A549 (cell line): ENCODE measurements around the gene CNTNAP5. TPM values are rescaled to one million over a fixed set of nuclear protein-coding genes. Genes with fewer than 3 reads are reported as not detected.

Experiments
- ATAC-seq, 2 experiments: fragments of 200-7000 bp in 1 of 2; fragments of >200 bp in 1 of 2; cut with Nextera tagmentation in 1 of 2; cut with Tn5 transposase in 1 of 2; 3 replicates each; pipeline versions ENCODE4 v1.8.0 to v1.9.1; 2018 to 2020; ENCODE audit warnings: mild to moderate bottlenecking in 1 of 2, moderate library complexity in 1 of 2
- CTCF ChIA-PET: fragments of 300-600 bp; sonication (Branson Sonifier 250); formaldehyde crosslinking; extraction: SDS; loops from one replicate; lab custom pipeline; 2021; ENCODE audit warnings: antibody characterized with exemption, inconsistent platforms; lab: Yijun Ruan, JAX
- POLR2A ChIA-PET: fragments of 350-600 bp; formaldehyde crosslinking; extraction: SDS; loops from one replicate; lab custom pipeline; 2021; ENCODE audit warnings: antibody characterized with exemption, inconsistent platforms; lab: Yijun Ruan, JAX
- DNase-seq, 2 experiments: peaks; one replicate each; pipeline versions ENCODE4 v3.0.0 to v3.0.0-alpha.2; 2011 to 2016; ENCODE audit warnings: low read depth in 1 of 2, low spot score in 1 of 2
- FAIRE-seq: peaks from 2 replicates; lab custom pipeline; 2011; peaks lifted over from hg19 to GRCh38; lab: Jason Lieb, UNC
- H3K27ac ChIP-seq, 2 experiments: fragments of >200 bp; sonication (Bioruptor Twin); formaldehyde crosslinking; 3 replicates each; pipeline ENCODE4 v1.5.1; 2016 to 2017
- H3K4me1 ChIP-seq: fragments of >200 bp; sonication (Bioruptor Twin); formaldehyde crosslinking; 3 replicates; pipeline ENCODE4 v1.6.1; 2016
- H3K4me2 ChIP-seq: fragments of >200 bp; sonication (Bioruptor Twin); formaldehyde crosslinking; 3 replicates; pipeline ENCODE4 v1.6.1; 2016
- H3K4me3 ChIP-seq: fragments of >200 bp; sonication (Bioruptor Twin); formaldehyde crosslinking; 3 replicates; pipeline ENCODE4 v1.5.1; 2016
- H3K9me3 ChIP-seq: fragments of >200 bp; sonication (Bioruptor Twin); formaldehyde crosslinking; 3 replicates; pipeline ENCODE4 v1.6.1; 2016
- ATOH8 ChIP-seq: fragments of 250-450 bp; sonication (Bioruptor Pico); IDR thresholded peaks from 2 replicates; pipeline ENCODE4 v1.5.0; 2020; ENCODE audit warnings: low read depth, mild to moderate bottlenecking, moderate library complexity
- BHLHE40 ChIP-seq: IDR thresholded peaks from 2 replicates; pipeline ENCODE4 v1.6.1; 2012; ENCODE audit warnings: low read depth, low read length, inconsistent platforms
- CEBPB ChIP-seq, 2 experiments: fragments of >200 bp in 1 of 2; sonication (Bioruptor Twin) in 1 of 2; formaldehyde crosslinking in 1 of 2; IDR thresholded peaks; 2 replicates each; pipeline ENCODE4 v1.6.1; 2012 to 2016
- CHD2 ChIP-seq: fragments of 150-350 bp; IDR thresholded peaks from 2 replicates; pipeline ENCODE4 v1.6.1; 2014; ENCODE audit warnings: low read length; ENCODE audit not compliant: partially characterized antibody
- CTCF ChIP-seq: fragments of >200 bp; sonication (Bioruptor Twin); formaldehyde crosslinking; IDR thresholded peaks from 3 replicates; pipeline ENCODE4 v1.5.1; 2016
- EHMT2 ChIP-seq: fragments of 200-600 bp; sonication (generic); IDR thresholded peaks from 2 replicates; pipeline ENCODE4 v1.6.1; 2016; ENCODE audit warnings: antibody characterized with exemption, low read depth, mild to moderate bottlenecking, moderate library complexity
- ESRRA ChIP-seq: fragments of 150-350 bp; IDR thresholded peaks from 2 replicates; pipeline ENCODE4 v1.6.1; 2014; ENCODE audit warnings: mild to moderate bottlenecking, low read length, borderline replicate concordance
- FOSB ChIP-seq: fragments of 250-450 bp; sonication (Bioruptor Pico); IDR thresholded peaks from 2 replicates; pipeline ENCODE4 v1.5.0; 2020; ENCODE audit warnings: mild to moderate bottlenecking, moderate library complexity
- FOSL2 ChIP-seq, 2 experiments: fragments of 450-650 bp in 1 of 2; fragments of >200 bp in 1 of 2; sonication (Bioruptor Twin) in 1 of 2; formaldehyde crosslinking; IDR thresholded peaks; 2 replicates each; pipeline versions ENCODE4 v1.5.0 to v1.6.1; 2016 to 2020; ENCODE audit warnings: mild to moderate bottlenecking in 1 of 2, moderate library complexity in 1 of 2
- FOXS1 ChIP-seq: fragments of 250-450 bp; sonication (Bioruptor Pico); IDR thresholded peaks from 2 replicates; pipeline ENCODE4 v1.5.0; 2020; ENCODE audit warnings: mild to moderate bottlenecking, moderate library complexity
- GATA3 ChIP-seq: IDR thresholded peaks from 2 replicates; pipeline ENCODE4 v1.6.1; 2012; ENCODE audit warnings: borderline replicate concordance
- HDAC2 ChIP-seq: fragments of 200-600 bp; sonication (generic); IDR thresholded peaks from 2 replicates; pipeline ENCODE4 v1.6.1; 2016
- HEYL ChIP-seq: fragments of 250-450 bp; sonication (Bioruptor Pico); IDR thresholded peaks from 2 replicates; pipeline ENCODE4 v1.8.0; 2021; ENCODE audit warnings: mild to moderate bottlenecking, moderate library complexity
- HOXB13 ChIP-seq: fragments of 250-450 bp; sonication (Bioruptor Pico); IDR thresholded peaks from 2 replicates; pipeline ENCODE4 v1.5.0; 2020; ENCODE audit warnings: low read depth, mild to moderate bottlenecking, moderate library complexity
- JUNB ChIP-seq: fragments of >200 bp; sonication (Bioruptor Twin); formaldehyde crosslinking; IDR thresholded peaks from 2 replicates; pipeline ENCODE4 v1.6.1; 2016
- KDM1A ChIP-seq: fragments of 200-600 bp; sonication (generic); IDR thresholded peaks from 2 replicates; pipeline ENCODE4 v1.6.1; 2016; ENCODE audit warnings: low read depth, mild to moderate bottlenecking
- KDM5A ChIP-seq: fragments of 200-600 bp; sonication (generic); IDR thresholded peaks from 2 replicates; pipeline ENCODE4 v1.6.1; 2016; ENCODE audit warnings: antibody characterized with exemption, mild to moderate bottlenecking
- MAFK ChIP-seq: fragments of 450-650 bp; IDR thresholded peaks from 2 replicates; pipeline ENCODE4 v1.6.1; 2014; ENCODE audit not compliant: partially characterized antibody
- MAX ChIP-seq: IDR thresholded peaks from 2 replicates; pipeline ENCODE4 v1.6.1; 2012
- MAZ ChIP-seq: fragments of 150-350 bp; IDR thresholded peaks from 2 replicates; pipeline ENCODE4 v1.6.1; 2014; ENCODE audit warnings: antibody characterized with exemption, low read depth, low read length, borderline replicate concordance
- PHF8 ChIP-seq: fragments of 200-600 bp; sonication (generic); IDR thresholded peaks from 2 replicates; pipeline ENCODE4 v1.6.1; 2016; ENCODE audit warnings: low read depth, mild to moderate bottlenecking, antibody characterized with exemption, moderate library complexity, borderline replicate concordance
- RAD21 ChIP-seq, 2 experiments: fragments of >200 bp in 1 of 2; sonication (Bioruptor Twin) in 1 of 2; formaldehyde crosslinking in 1 of 2; IDR thresholded peaks in 1 of 2; conservative IDR thresholded peaks in 1 of 2; 2 replicates in 1 of 2; 3 replicates in 1 of 2; pipeline ENCODE4 v1.6.1; 2012 to 2018; ENCODE audit warnings: inconsistent platforms in 1 of 2
- RARB ChIP-seq: fragments of 250-450 bp; sonication (Bioruptor Pico); IDR thresholded peaks from 2 replicates; pipeline ENCODE4 v1.8.0; 2021; ENCODE audit warnings: mild to moderate bottlenecking, moderate library complexity
- RCOR1 ChIP-seq: fragments of 150-350 bp; IDR thresholded peaks from 2 replicates; pipeline ENCODE4 v1.6.1; 2014; ENCODE audit warnings: antibody characterized with exemption, low read length, low read depth
- RFX5 ChIP-seq: fragments of 450-650 bp; IDR thresholded peaks from 2 replicates; pipeline ENCODE4 v1.7.1; 2014; ENCODE audit warnings: antibody characterized with exemption, mild to moderate bottlenecking, moderate library complexity
- SMC3 ChIP-seq: fragments of >200 bp; sonication (Bioruptor Twin); formaldehyde crosslinking; IDR thresholded peaks from 3 replicates; pipeline ENCODE4 v1.6.1; 2018; ENCODE audit warnings: inconsistent platforms
- ZC3H11A ChIP-seq: fragments of 450-650 bp; IDR thresholded peaks from 2 replicates; pipeline ENCODE4 v1.6.1; 2014; ENCODE audit warnings: antibody characterized with exemption, mild to moderate bottlenecking
- ZFP36 ChIP-seq: fragments of 450-650 bp; IDR thresholded peaks from 2 replicates; pipeline ENCODE4 v1.6.1; 2014; ENCODE audit warnings: borderline replicate concordance; ENCODE audit not compliant: partially characterized antibody
- WGBS: methylation state at CpG from one replicate; pipeline ENCODE4 v1.1.6; 2017; ENCODE audit errors: missing lambda C conversion rate; 5-methylcytosine and 5-hydroxymethylcytosine counted together
- polyA plus RNA-seq, 4 experiments: library from polyadenylated mRNA; depleted of rRNA in 3 of 4; stranded (reverse); fragments of >200 nt; fragmentation: RNase III in 1 of 4; extraction: RNeasy Plus Mini Kit Qiagen cat#74134 plus additional on column Dnase treatment in 1 of 4; gene quantifications; 2 replicates in 3 of 4; 3 replicates in 1 of 4; pipeline ENCODE4 v1.2.3, GENCODE V29; 2011 to 2017
- TF ChIP-seq, protein P1 (sequence below): fragments of >200 bp; sonication (Bioruptor Twin); formaldehyde crosslinking; IDR thresholded peaks from 2 replicates; pipeline ENCODE4 v1.6.1; 2016
- TF ChIP-seq, protein P2 (sequence below): IDR thresholded peaks from 2 replicates; pipeline ENCODE4 v1.6.1; 2012; ENCODE audit warnings: low read depth, borderline replicate concordance

CNTNAP5 gene
- polyA plus RNA-seq, 2 of the 4 experiments (the other 2 are of a cell fraction), result not detected

GRCh38 chr2:124834331-124834730 is 809.2 kb downstream of the CNTNAP5 start:
- ATAC-seq, result no peak
- no peak overlapping the region for H3K4me2 ChIP-seq
- peaks cover 2% of the 10 kb centered on the region; the same call in 1 of the 3 replicates for H3K9me3 ChIP-seq
- no peak overlapping the region for H3K4me3 ChIP-seq
- no peak for DNase-seq
- no peak for FAIRE-seq
- POLR2A ChIA-PET, result no interaction called here
- no peak overlapping the region for H3K27ac ChIP-seq
- no peak for TF ChIP-seq HEYL (CRISPR knock-in tag)
- TF ChIP-seq RARB (CRISPR knock-in tag), result no peak
- TF ChIP-seq, all 56 proteins: peak for 0
- WGBS, result 0% methylated on average over 1 of the region's 1 CpG
- CTCF ChIA-PET, result no interaction called here
- no peaks in the 10 kb centered on the region for H3K4me1 ChIP-seq

DNA sequence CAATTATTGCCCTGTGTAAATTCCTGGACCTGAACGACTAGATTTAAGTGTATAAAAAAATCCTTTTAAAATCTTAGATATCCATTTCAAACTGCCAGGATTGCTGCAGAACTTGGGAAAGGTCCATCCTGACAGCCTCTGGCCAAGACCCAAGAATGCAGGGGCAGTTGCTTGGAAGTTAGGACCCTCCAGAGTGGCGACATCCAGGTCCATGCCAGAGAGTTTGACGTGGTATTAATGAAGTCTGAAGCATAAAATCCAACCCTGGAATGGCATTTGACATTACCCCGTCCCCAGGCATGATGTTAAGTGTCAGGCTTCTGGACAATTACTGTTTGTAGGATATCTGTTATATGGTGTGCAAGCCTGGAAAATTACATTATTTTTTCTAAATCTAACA is 810.2 kb downstream of the CNTNAP5 start:
- no peak for TF ChIP-seq MAX
- TF ChIP-seq HOXB13, result no peak
- TF ChIP-seq JUNB, result no peak
- TF ChIP-seq KDM5A, result no peak
- TF ChIP-seq CHD2, result no peak
- no peak for TF ChIP-seq GATA3
- no peak for TF ChIP-seq PHF8
- TF ChIP-seq ATOH8, result no peak
- TF ChIP-seq FOSB, result no peak
- no peak for TF ChIP-seq BHLHE40
- TF ChIP-seq, all 56 proteins: peak for 0
- 0% methylated on average over 4 of the region's 4 CpGs for WGBS
- DNase-seq, result no peak
- POLR2A ChIA-PET, result no interaction called here
- no peak for ATAC-seq
- CTCF ChIA-PET, result no interaction called here
- H3K9me3 ChIP-seq, result peaks cover 2% of the 10 kb centered on the region; the same call in 1 of the 3 replicates
- no peaks in the 10 kb centered on the region for H3K4me1 ChIP-seq
- no peak for FAIRE-seq
- no peak overlapping the region for H3K4me2 ChIP-seq
- no peak overlapping the region for H3K27ac ChIP-seq
- no peak overlapping the region for H3K4me3 ChIP-seq

GRCh38 chr2:124836416-124836815 is 811.3 kb downstream of the CNTNAP5 start:
- no peak for FAIRE-seq

GRCh38 chr2:124837496-124837895 is 812.4 kb downstream of the CNTNAP5 start:
- FAIRE-seq (no peak), ATAC-seq (no peak), DNase-seq (no peak)
- 0 out of 3 replicates have a peak, but pooled peaks cover 2% of the 10 kb centered on the region for H3K9me3 ChIP-seq
- no peaks in the 10 kb centered on the region for H3K4me1 ChIP-seq
- TF ChIP-seq RAD21 (conservative IDR thresholded peaks at IDR 0.05 in 1 of 2, IDR thresholded peaks at IDR 0.05 in 1 of 2), result no peak
- no peak for TF ChIP-seq FOXS1
- no peak for TF ChIP-seq RFX5
- TF ChIP-seq, protein P1, sequence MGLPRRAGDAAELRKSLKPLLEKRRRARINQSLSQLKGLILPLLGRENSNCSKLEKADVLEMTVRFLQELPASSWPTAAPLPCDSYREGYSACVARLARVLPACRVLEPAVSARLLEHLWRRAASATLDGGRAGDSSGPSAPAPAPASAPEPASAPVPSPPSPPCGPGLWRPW, result no peak
- no peak for TF ChIP-seq KDM1A
- TF ChIP-seq, protein P2, sequence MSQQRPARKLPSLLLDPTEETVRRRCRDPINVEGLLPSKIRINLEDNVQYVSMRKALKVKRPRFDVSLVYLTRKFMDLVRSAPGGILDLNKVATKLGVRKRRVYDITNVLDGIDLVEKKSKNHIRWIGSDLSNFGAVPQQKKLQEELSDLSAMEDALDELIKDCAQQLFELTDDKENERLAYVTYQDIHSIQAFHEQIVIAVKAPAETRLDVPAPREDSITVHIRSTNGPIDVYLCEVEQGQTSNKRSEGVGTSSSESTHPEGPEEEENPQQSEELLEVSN, result no peak
- no peak for TF ChIP-seq GATA3
- no peak for TF ChIP-seq RCOR1
- no peak for TF ChIP-seq SMC3
- TF ChIP-seq CEBPB (IDR thresholded peaks at IDR 0.05), result no peak
- TF ChIP-seq ESRRA, result no peak
- no peak for TF ChIP-seq FOSL2 (IDR thresholded peaks at IDR 0.05)
- TF ChIP-seq FOSL2 (CRISPR knock-in tag; IDR thresholded peaks at IDR 0.05), result no peak
- TF ChIP-seq CTCF, result no peak
- no peak for TF ChIP-seq MAFK
- no peak for TF ChIP-seq ZC3H11A
- H3K4me2 ChIP-seq, result no peak overlapping the region
- CTCF ChIA-PET, result no interaction called here
- 0% methylated on average over 2 of the region's 2 CpGs for WGBS
- POLR2A ChIA-PET, result no interaction called here
- H3K4me3 ChIP-seq, result no peak overlapping the region
- H3K27ac ChIP-seq, result no peak overlapping the region

More at GRCh38 chr2:124836416-124836815, 811.3 kb downstream of the CNTNAP5 start:
- Histone ChIP-seq H3K9me3 (peaks cover 2% of the 10 kb centered on the region; the same call in 1 of the 3 replicates), H3K4me1 (no peaks in the 10 kb centered on the region), H3K27ac (no peak overlapping the region), H3K4me3 (no peak overlapping the region), H3K4me2 (no peak overlapping the region)
- 0% methylated on average over 3 of the region's 3 CpGs for whole genome bisulfite sequencing
- CTCF ChIA-PET, result interaction anchor here (0.6 kb wide), 1 partner anchor 235 kb away, joined by 4 read pairs; no protein-coding TSS in a partner anchor
- TF ChIP-seq JUNB (no peak), ZFP36 (no peak), HDAC2 (no peak), HEYL (CRISPR knock-in tag) (no peak), MAZ (no peak), FOXS1 (no peak), EHMT2 (no peak)
- TF ChIP-seq, protein P2, result no peak
- POLR2A ChIA-PET, result no interaction called here
- DNase-seq, result no peak
- no peak for ATAC-seq
